Dendritic cell treated with granulocyte-macrophage colony-stimulating factor and Interleukin-4, amounts not matched to agents 40 ng/mL and 50 ng/mL, for 4 days (primary cell): ENCODE data around the gene GOLGA6L26.
"Not testable (repeated sequence)": the region's sequence is repeated elsewhere in the genome, so short reads cannot be mapped to it uniquely, and the experiment has no call there.

Source experiments
- H3K27ac Mint-ChIP-seq: one replicate; pipeline ENCODE4 v1.8.0; 2022; ENCODE audit warnings: mild to moderate bottlenecking, mixed read lengths
- H3K27me3 Mint-ChIP-seq: one replicate; pipeline ENCODE4 v1.8.0; 2022; ENCODE audit warnings: mild to moderate bottlenecking, mixed read lengths
- H3K36me3 Mint-ChIP-seq: one replicate; pipeline ENCODE4 v1.8.0; 2022; ENCODE audit warnings: low read depth, mixed read lengths
- H3K4me1 Mint-ChIP-seq: one replicate; pipeline ENCODE4 v1.8.0; 2022; ENCODE audit warnings: low read depth, mixed read lengths
- H3K4me3 Mint-ChIP-seq: one replicate; pipeline ENCODE4 v1.8.0; 2022; ENCODE audit warnings: mild to moderate bottlenecking, moderate library complexity, mixed read lengths
- H3K9me3 Mint-ChIP-seq: one replicate; pipeline ENCODE4 v1.8.0; 2022; ENCODE audit warnings: mixed read lengths
- intact Hi-C: fragments of 100-400 bp; cut with micrococcal nuclease; formaldehyde crosslinking; loops from one replicate; pipeline ENCODE4 v1.15.0; 2022

GOLGA6L26 gene, protein sequence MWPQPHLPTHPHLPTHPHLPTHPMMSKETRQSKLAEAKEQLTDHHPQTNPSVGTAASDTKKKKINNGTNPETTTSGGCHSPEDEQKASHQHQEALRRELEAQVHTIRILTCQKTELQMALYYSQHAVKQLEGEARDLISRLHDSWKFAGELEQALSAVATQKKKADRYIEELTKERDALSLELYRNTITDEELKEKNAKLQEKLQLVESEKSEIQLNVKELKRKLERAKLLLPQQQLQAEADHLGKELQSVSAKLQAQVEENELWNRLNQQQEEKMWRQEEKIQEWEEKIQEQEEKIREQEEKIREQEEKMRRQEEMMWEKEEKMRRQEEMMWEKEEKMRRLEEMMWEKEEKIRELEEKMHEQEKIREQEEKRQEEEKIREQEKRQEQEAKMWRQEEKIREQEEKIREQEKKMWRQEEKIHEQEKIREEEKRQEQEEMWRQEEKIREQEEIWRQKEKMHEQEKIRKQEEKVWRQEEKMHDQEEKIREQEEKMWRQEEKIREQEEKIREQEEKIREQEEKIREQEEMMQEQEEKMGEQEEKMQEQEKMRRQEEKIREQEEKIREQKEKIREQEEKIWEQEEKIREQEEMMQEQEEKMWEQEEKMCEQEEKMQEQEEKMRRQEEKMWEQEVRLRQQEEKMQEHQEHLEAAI

GRCh38 chr15:23334096-23334495 lies at the start of gene GOLGA6L26:
Gene GOLGA6L26 (minus strand): TSS chr15:23334196. CDS start chr15:23334135, 61 bp downstream.
- H3K4me3 Mint-ChIP-seq, intact Hi-C loops, H3K27me3 Mint-ChIP-seq, H3K36me3 Mint-ChIP-seq, H3K4me1 Mint-ChIP-seq, H3K9me3 Mint-ChIP-seq, H3K27ac Mint-ChIP-seq: not testable (repeated sequence)

DNA sequence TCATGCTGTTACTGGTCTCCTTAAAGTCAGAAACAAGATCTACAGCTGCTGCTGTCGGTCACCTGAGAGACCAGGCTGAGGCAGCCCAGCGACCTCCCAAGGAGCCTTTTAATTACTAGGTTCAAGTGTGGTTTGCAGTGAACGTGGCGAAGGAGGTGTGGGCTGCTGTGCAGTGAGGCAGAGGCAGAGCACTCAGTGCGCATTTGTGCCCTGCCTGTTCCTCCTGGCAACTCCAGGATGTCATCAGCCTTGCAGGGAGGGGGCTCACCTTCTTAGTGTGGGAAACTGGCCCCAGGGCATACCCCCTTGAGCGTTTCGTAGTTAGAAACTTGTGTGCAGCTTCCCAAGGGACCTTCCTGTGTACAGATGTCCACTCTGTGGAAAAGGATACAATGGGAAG lies 47.2 kb upstream of the GOLGA6L26 start:
- intact Hi-C loops, H3K4me3 Mint-ChIP-seq, H3K9me3 Mint-ChIP-seq, H3K27ac Mint-ChIP-seq, H3K4me1 Mint-ChIP-seq, H3K36me3 Mint-ChIP-seq, H3K27me3 Mint-ChIP-seq: not testable (repeated sequence)

DNA sequence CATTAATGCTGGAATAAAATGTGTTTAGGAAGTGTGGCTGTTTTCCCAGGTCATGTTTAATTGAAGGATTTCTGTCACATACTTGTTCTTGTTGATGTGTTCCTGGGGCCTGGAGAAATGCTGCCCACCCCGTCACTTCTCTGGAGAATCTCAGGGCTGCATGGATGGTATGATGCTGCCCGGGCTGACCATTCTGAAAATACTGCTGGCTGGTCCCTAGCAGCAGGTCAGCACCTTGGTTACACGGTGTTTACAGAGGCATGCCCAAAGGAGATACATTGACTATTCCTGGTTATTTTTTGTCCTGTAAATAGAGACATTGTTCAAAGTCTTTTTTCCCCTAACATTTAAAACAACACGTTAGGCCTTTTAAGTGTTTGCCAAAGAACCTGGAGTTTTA lies 46.7 kb upstream of the GOLGA6L26 start:
- H3K27me3 Mint-ChIP-seq, H3K4me3 Mint-ChIP-seq: not testable (repeated sequence)

DNA sequence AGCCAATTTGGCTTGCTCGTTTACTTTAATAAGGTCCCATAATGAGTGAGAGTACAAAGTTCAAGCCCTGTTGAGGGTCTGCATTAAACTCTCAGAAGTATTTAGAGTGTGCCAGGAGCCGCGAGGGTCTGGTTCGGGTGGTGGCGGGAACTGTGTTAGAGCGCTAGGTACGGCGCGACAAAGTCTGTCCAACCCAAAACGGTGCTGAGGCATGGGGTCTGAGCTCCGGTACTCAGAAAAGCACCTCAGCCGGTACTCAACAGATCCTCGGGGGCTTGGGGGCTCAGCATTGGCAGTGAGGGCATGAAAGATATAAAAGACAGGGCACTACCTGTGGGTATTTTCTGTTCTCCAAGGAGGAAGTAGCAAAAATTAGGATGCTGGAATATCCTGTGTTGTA lies 45.0 kb upstream of the GOLGA6L26 start:
- H3K4me3 Mint-ChIP-seq, intact Hi-C loops, H3K9me3 Mint-ChIP-seq, H3K27ac Mint-ChIP-seq, H3K4me1 Mint-ChIP-seq, H3K36me3 Mint-ChIP-seq, H3K27me3 Mint-ChIP-seq: not testable (repeated sequence)

More for the DNA sequence above, 46.7 kb upstream of the GOLGA6L26 start:
- H3K9me3 Mint-ChIP-seq, H3K4me1 Mint-ChIP-seq, intact Hi-C loops, H3K36me3 Mint-ChIP-seq, H3K27ac Mint-ChIP-seq: not testable (repeated sequence)

GRCh38 chr15:23374226-23374625 lies 40.2 kb upstream of the GOLGA6L26 start:
- H3K4me1 Mint-ChIP-seq, H3K9me3 Mint-ChIP-seq, H3K4me3 Mint-ChIP-seq, intact Hi-C loops, H3K27me3 Mint-ChIP-seq, H3K27ac Mint-ChIP-seq, H3K36me3 Mint-ChIP-seq: not testable (repeated sequence)

DNA sequence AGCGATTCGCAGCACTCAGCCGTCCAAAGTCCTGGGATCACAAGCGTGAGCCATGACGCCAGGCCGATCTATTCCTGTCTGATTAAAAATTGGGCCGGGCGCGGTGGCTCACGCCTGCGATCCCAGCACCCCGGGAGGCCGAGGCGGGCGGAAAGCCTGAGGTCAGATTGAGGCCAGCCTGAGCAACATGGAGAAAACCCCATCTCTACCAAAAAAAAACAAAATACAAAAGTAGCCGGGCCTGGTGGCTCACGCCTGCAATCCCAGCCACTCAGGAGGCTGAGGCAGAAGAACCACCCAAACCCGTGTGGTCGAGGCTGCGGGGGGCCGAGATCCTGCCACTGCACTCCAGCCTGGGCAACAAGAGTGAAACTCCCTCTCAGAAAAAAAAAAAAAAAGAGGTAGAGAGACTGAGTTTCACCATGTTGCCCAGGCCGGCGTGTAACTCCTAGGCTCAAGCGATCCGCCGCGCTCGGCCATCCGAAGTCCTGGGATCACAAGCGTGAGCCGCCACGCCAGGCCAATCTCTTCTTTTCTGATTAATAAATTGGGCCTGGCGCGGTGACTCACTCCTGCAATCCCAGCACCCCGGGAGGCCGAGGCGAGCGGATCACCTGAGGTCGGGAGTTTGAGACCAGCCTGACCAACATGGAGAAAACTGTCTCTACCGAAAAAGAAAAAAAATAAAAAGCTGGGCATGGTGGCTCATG lies 39.0 kb upstream of the GOLGA6L26 start:
- H3K4me1 Mint-ChIP-seq, intact Hi-C loops, H3K4me3 Mint-ChIP-seq, H3K27me3 Mint-ChIP-seq, H3K27ac Mint-ChIP-seq, H3K9me3 Mint-ChIP-seq, H3K36me3 Mint-ChIP-seq: not testable (repeated sequence)

GRCh38 chr15:23372284-23372683 lies 38.3 kb upstream of the GOLGA6L26 start:
- Mint-ChIP-seq H3K4me1 (no peaks in the 10 kb centered on the region), H3K27me3 (no peaks in the 10 kb centered on the region), H3K9me3 (no peaks in the 10 kb centered on the region), H3K27ac (no peak overlapping the region), H3K4me3 (no peak overlapping the region), H3K36me3 (no peaks in the 10 kb centered on the region)
- intact Hi-C loops, result no loop called here

DNA sequence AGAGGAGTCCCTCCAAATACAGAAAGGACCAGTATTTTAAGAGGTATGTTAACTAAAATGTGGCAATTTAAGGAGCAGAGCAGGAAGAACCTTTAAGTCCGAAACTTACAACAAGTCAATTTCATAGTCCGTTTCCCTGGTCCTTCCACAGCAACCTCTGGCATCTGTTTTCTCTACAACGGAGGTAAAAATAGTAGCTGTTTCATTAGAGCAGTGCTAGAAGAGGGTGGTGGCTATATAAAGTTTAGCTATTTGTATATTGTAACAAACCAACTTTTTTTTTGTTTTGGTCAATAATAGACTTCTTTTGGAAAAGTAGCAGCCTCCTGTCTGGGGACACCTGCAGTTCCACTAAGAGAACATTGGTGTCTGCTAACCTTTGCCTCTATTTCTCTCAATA lies 37.9 kb upstream of the GOLGA6L26 start:
- H3K4me1 Mint-ChIP-seq, H3K36me3 Mint-ChIP-seq, H3K27me3 Mint-ChIP-seq, intact Hi-C loops, H3K27ac Mint-ChIP-seq, H3K4me3 Mint-ChIP-seq, H3K9me3 Mint-ChIP-seq: not testable (repeated sequence)

- H3K4me3 Mint-ChIP-seq, intact Hi-C loops, H3K9me3 Mint-ChIP-seq, H3K4me1 Mint-ChIP-seq, H3K27ac Mint-ChIP-seq, H3K27me3 Mint-ChIP-seq, H3K36me3 Mint-ChIP-seq: not testable (repeated sequence)
These were observed 37.1 kb upstream of the GOLGA6L26 start for GRCh38 chr15:23371134-23371533.

DNA sequence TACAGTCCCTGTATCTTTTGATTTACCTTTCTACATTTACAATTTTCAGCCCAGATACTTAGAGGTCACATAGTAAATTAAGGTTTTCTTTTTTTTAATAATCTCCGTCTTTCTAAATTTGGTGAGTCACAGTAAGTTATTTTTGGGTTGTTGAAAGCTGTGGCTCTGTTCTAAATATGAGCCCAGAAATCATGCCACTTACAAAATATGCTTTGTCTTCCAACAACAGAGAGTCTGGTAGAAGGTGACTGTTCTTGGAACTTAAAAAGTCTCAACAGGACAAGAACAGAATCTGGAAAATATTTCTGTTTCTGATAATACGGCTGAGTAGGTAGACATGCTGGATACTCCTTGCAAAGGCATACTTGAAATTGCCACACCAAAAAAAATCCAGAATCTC lies 36.6 kb upstream of the GOLGA6L26 start:
- no peaks in the 10 kb centered on the region for H3K27me3 Mint-ChIP-seq
- no peaks in the 10 kb centered on the region for H3K9me3 Mint-ChIP-seq
- H3K4me1 Mint-ChIP-seq, result no peaks in the 10 kb centered on the region
- no peak overlapping the region for H3K27ac Mint-ChIP-seq
- intact Hi-C loops, result no loop called here
- H3K4me3 Mint-ChIP-seq, result no peak overlapping the region
- no peaks in the 10 kb centered on the region for H3K36me3 Mint-ChIP-seq

- H3K4me1 Mint-ChIP-seq, H3K27me3 Mint-ChIP-seq, H3K9me3 Mint-ChIP-seq, H3K36me3 Mint-ChIP-seq, intact Hi-C loops, H3K27ac Mint-ChIP-seq, H3K4me3 Mint-ChIP-seq: not testable (repeated sequence)
These were observed 30.3 kb upstream of the GOLGA6L26 start for GRCh38 chr15:23364261-23364660.

DNA sequence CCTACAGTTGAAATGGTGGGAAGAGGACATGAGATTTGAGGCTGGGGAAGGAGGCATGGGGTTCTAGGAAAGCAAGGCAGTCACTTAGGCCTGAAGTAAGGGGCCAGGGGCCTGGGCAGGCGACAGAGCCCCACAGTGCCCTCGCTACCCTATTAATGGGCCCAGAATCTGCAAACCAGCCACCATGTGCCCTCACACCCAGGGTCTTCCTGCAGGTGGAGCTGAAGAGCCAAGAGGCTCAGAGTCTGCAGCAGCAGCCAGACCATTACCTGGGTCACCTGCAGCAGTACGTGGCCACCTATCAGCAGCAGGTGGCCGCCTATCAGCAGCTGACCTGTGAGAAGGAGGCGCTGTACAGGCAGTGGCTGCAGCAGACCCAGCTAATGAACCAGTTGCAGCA lies 28.6 kb upstream of the GOLGA6L26 start:
- H3K9me3 Mint-ChIP-seq, H3K4me3 Mint-ChIP-seq, H3K27me3 Mint-ChIP-seq, H3K36me3 Mint-ChIP-seq, H3K27ac Mint-ChIP-seq, H3K4me1 Mint-ChIP-seq, intact Hi-C loops: not testable (repeated sequence)

- H3K9me3 Mint-ChIP-seq, H3K36me3 Mint-ChIP-seq, intact Hi-C loops, H3K27me3 Mint-ChIP-seq, H3K4me1 Mint-ChIP-seq, H3K27ac Mint-ChIP-seq, H3K4me3 Mint-ChIP-seq: not testable (repeated sequence)
These were observed 20.5 kb upstream of the GOLGA6L26 start, which contains the start of gene GOLGA8S for GRCh38 chr15:23354448-23354847. Gene GOLGA8S (plus strand): TSS chr15:23354748. CDS start chr15:23354810, 62 bp downstream.

- H3K36me3 Mint-ChIP-seq, result peaks cover 54% of the 10 kb centered on the region
- H3K9me3 Mint-ChIP-seq, H3K4me1 Mint-ChIP-seq, H3K27ac Mint-ChIP-seq, H3K4me3 Mint-ChIP-seq, H3K27me3 Mint-ChIP-seq, intact Hi-C loops: not testable (repeated sequence)
These were observed 22.8 kb downstream of the GOLGA6L26 start for GRCh38 chr15:23311233-23311632.
